IMR-90 (cell line): ENCODE results near the gene BCDIN3D. TPM values are rescaled to one million over a fixed set of nuclear protein-coding genes. Genes with fewer than 3 reads are reported as not detected.

ENCODE experiments used
- ATAC-seq: fragments of 200-7000 bp; cut with Tn5 transposase; 2 replicates; pipeline ENCODE4 v1.9.1; 2020; ENCODE audit warnings: low read depth, mild to moderate bottlenecking, moderate library complexity
- BruUV-seq: library from RNA; stranded (reverse); fragments of 400-500 nt; replicated peaks from 2 replicates; lab custom pipeline; 2021; lab: Mats Ljungman, UMichigan
- CTCF ChIA-PET: fragments of 300-600 bp; formaldehyde crosslinking; extraction: SDS; loops from one replicate; lab custom pipeline; 2021; ENCODE audit warnings: antibody characterized with exemption; lab: Yijun Ruan, JAX
- POLR2A ChIA-PET: fragments of 300-600 bp; sonication (Branson Sonifier 250); formaldehyde crosslinking; loops from one replicate; lab custom pipeline; 2022; ENCODE audit warnings: antibody characterized with exemption; ENCODE audit not compliant: unreplicated experiment; lab: Charles Lee
- DNase-seq: peaks from one replicate; pipeline ENCODE4 v3.0.0; 2013
- H2AFZ ChIP-seq: replicated peaks from 2 replicates; pipeline ENCODE3; 2013; ENCODE audit warnings: low read length, mild to moderate bottlenecking; ENCODE audit not compliant: poor library complexity
- H2AK5ac ChIP-seq: 2 replicates; pipeline ENCODE4 v1.6.1; 2013; ENCODE audit warnings: low read depth, low read length, inconsistent platforms
- H2AK9ac ChIP-seq: replicated peaks from 2 replicates; pipeline ENCODE3; 2013; ENCODE audit warnings: mild to moderate bottlenecking, low read depth, low read length, moderate library complexity; ENCODE audit not compliant: poor library complexity
- H2BK120ac ChIP-seq: 2 replicates; pipeline ENCODE4 v1.6.1; 2013; ENCODE audit warnings: low read depth, low read length, inconsistent platforms
- H2BK15ac ChIP-seq: 3 replicates; pipeline ENCODE4 v1.6.1; 2013; ENCODE audit warnings: low read depth, low read length, inconsistent platforms
- H2BK20ac ChIP-seq: 2 replicates; pipeline ENCODE4 v1.6.1; 2013; ENCODE audit warnings: low read depth, mild to moderate bottlenecking, inconsistent platforms, low read length, moderate library complexity
- H2BK5ac ChIP-seq: 2 replicates; pipeline ENCODE4 v1.6.1; 2013; ENCODE audit warnings: mild to moderate bottlenecking, low read depth, low read length, inconsistent platforms; ENCODE audit not compliant: poor library complexity, severe bottlenecking
- H3K14ac ChIP-seq: replicated peaks from 2 replicates; pipeline ENCODE4 v1.6.1; 2013; ENCODE audit warnings: low read depth, low read length, inconsistent platforms
- H3K18ac ChIP-seq: 2 replicates; pipeline ENCODE4 v1.6.1; 2013; ENCODE audit warnings: low read depth, low read length, control low read depth
- H3K23ac ChIP-seq: 2 replicates; pipeline ENCODE4 v1.6.1; 2013; ENCODE audit warnings: low read depth, low read length, inconsistent platforms
- H3K27ac ChIP-seq: 2 replicates; pipeline ENCODE4 v1.5.1; 2013; ENCODE audit warnings: mild to moderate bottlenecking, control low read depth, low read length; ENCODE audit not compliant: insufficient read depth
- H3K27me3 ChIP-seq: 2 replicates; pipeline ENCODE4 v1.6.1; 2013; ENCODE audit warnings: low read length; ENCODE audit not compliant: control insufficient read depth, insufficient read depth
- H3K36me3 ChIP-seq: 2 replicates; pipeline ENCODE4 v1.6.1; 2013; ENCODE audit warnings: low read length, mixed read lengths; ENCODE audit not compliant: control insufficient read depth, insufficient read depth
- H3K4ac ChIP-seq: 2 replicates; pipeline ENCODE4 v1.6.1; 2013; ENCODE audit warnings: low read depth, low read length, inconsistent platforms
- H3K4me1 ChIP-seq: 2 replicates; pipeline ENCODE4 v1.6.1; 2013; ENCODE audit warnings: low read length, mixed read lengths; ENCODE audit not compliant: control insufficient read depth, insufficient read depth
- H3K4me2 ChIP-seq: 2 replicates; pipeline ENCODE4 v1.6.1; 2013; ENCODE audit warnings: low read depth, mild to moderate bottlenecking, control low read depth, low read length, moderate library complexity
- H3K4me3 ChIP-seq: 2 replicates; pipeline ENCODE4 v1.5.1; 2013; ENCODE audit warnings: low read depth, mild to moderate bottlenecking, control low read depth, low read length, moderate library complexity; ENCODE audit not compliant: insufficient read depth
- H3K56ac ChIP-seq: 2 replicates; pipeline ENCODE4 v1.6.1; 2013; ENCODE audit warnings: low read length, inconsistent platforms; ENCODE audit not compliant: insufficient read depth; ENCODE audit errors: extremely low read depth
- H3K79me1 ChIP-seq, 2 experiments: 2 replicates each; pipeline ENCODE4 v1.6.1; 2013; ENCODE audit warnings: low read length in 2 of 2, inconsistent platforms in 1 of 2, low read depth in 1 of 2
- H3K9ac ChIP-seq: 2 replicates; pipeline ENCODE4 v1.6.1; 2013; ENCODE audit warnings: low read depth, low read length, control low read depth
- H3K9me1 ChIP-seq: 2 replicates; pipeline ENCODE4 v1.6.1; 2013; ENCODE audit warnings: low read length, inconsistent platforms; ENCODE audit not compliant: insufficient read depth
- H3K9me3 ChIP-seq: 2 replicates; pipeline ENCODE4 v1.6.1; 2013; ENCODE audit warnings: low read length; ENCODE audit not compliant: control insufficient read depth, insufficient read depth
- H4K20me1 ChIP-seq: 2 replicates; pipeline ENCODE4 v1.6.1; 2013; ENCODE audit warnings: low read length, inconsistent platforms; ENCODE audit not compliant: insufficient read depth
- H4K5ac ChIP-seq: 2 replicates; pipeline ENCODE4 v1.6.1; 2013; ENCODE audit warnings: mild to moderate bottlenecking, low read depth, low read length, control low read depth
- H4K8ac ChIP-seq, 2 experiments: 2 replicates each; pipeline ENCODE4 v1.6.1; 2013; ENCODE audit warnings: low read depth in 2 of 2, low read length in 2 of 2, control low read depth in 1 of 2, inconsistent platforms in 1 of 2
- H4K91ac ChIP-seq: 2 replicates; pipeline ENCODE4 v1.6.1; 2013; ENCODE audit warnings: low read depth, low read length, inconsistent platforms; ENCODE audit not compliant: insufficient read depth
- CTCF ChIP-seq: conservative IDR thresholded peaks from 2 replicates; pipeline ENCODE4 v1.5.1; 2012; ENCODE audit warnings: mild to moderate bottlenecking, low read depth, low read length, improper control_type of control experiment
- MAFK ChIP-seq: IDR thresholded peaks from 2 replicates; pipeline ENCODE4 v1.6.1; 2012; ENCODE audit warnings: low read depth, low read length, improper control_type of control experiment
- MXI1 ChIP-seq: IDR thresholded peaks from 2 replicates; pipeline ENCODE4 v1.6.1; 2012; ENCODE audit warnings: low read depth, mild to moderate bottlenecking, low read length, moderate library complexity, borderline replicate concordance
- NFE2L2 ChIP-seq: fragments of 150-350 bp; IDR thresholded peaks from 2 replicates; pipeline ENCODE4 v1.6.1; 2016; ENCODE audit warnings: low read depth, mild to moderate bottlenecking, low read length
- POLR2A ChIP-seq: IDR thresholded peaks from 2 replicates; pipeline ENCODE4 v1.6.1; 2012; ENCODE audit warnings: mild to moderate bottlenecking, low read depth, low read length
- RAD21 ChIP-seq: IDR thresholded peaks from 2 replicates; pipeline ENCODE4 v1.6.1; 2012; ENCODE audit warnings: low read length, improper control_type of control experiment
- SMC3 ChIP-seq: fragments of 150-350 bp; IDR thresholded peaks from 2 replicates; pipeline ENCODE4 v1.6.1; 2016; ENCODE audit warnings: low read depth, mild to moderate bottlenecking, antibody characterized with exemption, low read length, moderate library complexity
- WGBS, 2 experiments: methylation state at CpG; one replicate each; pipeline versions ENCODE4 v1.1.5 to v1.1.7; 2013; ENCODE audit warnings: missing lambda C conversion rate in 2 of 2; ENCODE audit not compliant: insufficient read length in 1 of 2; ENCODE audit errors: extremely low coverage in 2 of 2; 5-methylcytosine and 5-hydroxymethylcytosine counted together
- dilution Hi-C: fragments of 300-500 bp; cut with HindIII; formaldehyde crosslinking; loops from one replicate; pipeline ENCODE4 v1.14.3; 2018; ENCODE audit warnings: low sequenced_read_pairs; ENCODE audit not compliant: unreplicated experiment
- in situ Hi-C: fragments of 300-500 bp; cut with MboI; formaldehyde crosslinking; loops from 3 replicates; pipeline ENCODE4 v1.14.3; 2019; ENCODE audit warnings: low sequenced_read_pairs, inconsistent platforms, mixed read lengths
- intact Hi-C: fragments of 100-400 bp; cut with micrococcal nuclease; formaldehyde crosslinking; loops from 2 replicates; pipeline ENCODE4 v1.10.0; 2022
- polyA plus RNA-seq, 3 experiments: library from polyadenylated mRNA; depleted of rRNA; stranded (reverse); fragments of >200 nt; gene quantifications; 2 replicates each; pipeline ENCODE4 v1.2.3, GENCODE V29; 2012; ENCODE audit warnings: low replicate concordance in 1 of 3
- total RNA-seq: library from RNA; depleted of rRNA; stranded (reverse); fragments of >200 nt; gene quantifications from 2 replicates; pipeline ENCODE4 v1.2.3, GENCODE V29; 2012
- TF ChIP-seq, protein P1 (sequence below): fragments of 150-350 bp; IDR thresholded peaks from 2 replicates; pipeline ENCODE4 v1.6.1; 2017; ENCODE audit warnings: mild to moderate bottlenecking, antibody characterized with exemption, low read length, low read depth

BCDIN3D gene
- total and polyA plus RNA-seq, 2 of the 4 experiments (the other 2 are of a cell fraction) = 2.3 TPM

DNA sequence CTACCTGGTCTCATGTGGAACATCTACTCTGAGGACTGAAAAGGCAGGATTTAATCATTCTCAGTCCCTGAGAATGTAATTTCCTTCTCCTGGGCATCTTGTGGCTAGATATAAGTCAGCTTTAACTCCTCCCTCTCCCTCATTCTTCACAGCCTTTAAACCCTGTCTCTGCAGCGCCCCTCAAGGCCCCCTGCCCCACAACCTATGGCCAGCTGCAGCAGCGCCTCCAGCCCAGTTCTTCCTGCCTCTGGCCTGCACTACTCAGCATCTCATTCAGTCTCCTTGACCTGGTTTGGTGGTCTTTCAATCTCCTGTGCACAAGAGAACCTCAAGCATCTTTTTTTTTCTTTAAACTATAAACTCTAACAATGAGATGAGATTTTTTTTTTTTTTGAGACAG, 44.0 kb downstream of the BCDIN3D start:
- Histone ChIP-seq H2BK20ac (no peak overlapping the region), H2BK15ac (no peak overlapping the region), H4K5ac (no peak overlapping the region), H3K4ac (no peak overlapping the region), H3K9me1 (no peaks in the 10 kb centered on the region; the same call in 1 of the 2 replicates), H3K36me3 (peaks cover 76% of the 10 kb centered on the region), H4K8ac (no peak overlapping the region), H4K91ac (no peak overlapping the region), H3K79me1 (peaks cover 0 to 5% of the 10 kb centered on the region in 2 experiments; a peak in 1 of 4 replicates), H4K20me1 (peaks cover 11% of the 10 kb centered on the region; the same call in 1 of the 2 replicates), H3K14ac (no peak overlapping the region), H2BK5ac (no peak overlapping the region), H3K4me3 (no peak overlapping the region), H2AK9ac (no peak overlapping the region), H2AK5ac (no peak overlapping the region), H3K27me3 (no peaks in the 10 kb centered on the region), H3K9ac (no peak overlapping the region), H3K18ac (no peak overlapping the region), H3K4me1 (no peaks in the 10 kb centered on the region), H3K9me3 (no peaks in the 10 kb centered on the region), H3K4me2 (no peak overlapping the region), H3K27ac (no peak overlapping the region), H3K56ac (no peak overlapping the region), H2BK120ac (no peak overlapping the region), H2AFZ (no peak overlapping the region), H3K23ac (no peak overlapping the region)
- no peak for TF ChIP-seq CTCF
- no peak for TF ChIP-seq MAFK
- no peak for TF ChIP-seq MXI1
- TF ChIP-seq, protein P1, sequence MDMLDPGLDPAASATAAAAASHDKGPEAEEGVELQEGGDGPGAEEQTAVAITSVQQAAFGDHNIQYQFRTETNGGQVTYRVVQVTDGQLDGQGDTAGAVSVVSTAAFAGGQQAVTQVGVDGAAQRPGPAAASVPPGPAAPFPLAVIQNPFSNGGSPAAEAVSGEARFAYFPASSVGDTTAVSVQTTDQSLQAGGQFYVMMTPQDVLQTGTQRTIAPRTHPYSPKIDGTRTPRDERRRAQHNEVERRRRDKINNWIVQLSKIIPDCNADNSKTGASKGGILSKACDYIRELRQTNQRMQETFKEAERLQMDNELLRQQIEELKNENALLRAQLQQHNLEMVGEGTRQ = no peak
- no peak for TF ChIP-seq POLR2A
- TF ChIP-seq NFE2L2 = no peak
- TF ChIP-seq SMC3 = no peak
- no peak for TF ChIP-seq RAD21
- DNase-seq = no peak
- ATAC-seq = no peak
- dilution Hi-C loops (no loop called here), intact Hi-C loops (no loop called here), in situ Hi-C loops (no loop called here)
- ChIA-PET CTCF (no interaction called here), POLR2A (no interaction called here)
- WGBS, 2 experiments = 60% methylated on average over 2 of the region's 2 CpGs; no CpG with 5 or more reads in 1 of the 2 experiments
- no TSS peak for BruUV-seq
